GM06990 (cell line): ENCODE data around the gene DLG2.

Source experiments
- DNase-seq: peaks from one replicate; pipeline ENCODE4 v3.0.0-alpha.2; 2011; ENCODE audit not compliant: insufficient read length; ENCODE audit errors: extremely low read depth
- H3K27me3 ChIP-seq: replicated peaks from 2 replicates; pipeline ENCODE4 v1.6.0; 2011; ENCODE audit warnings: low read length; ENCODE audit not compliant: control insufficient read depth, insufficient read depth
- H3K36me3 ChIP-seq: 2 replicates; pipeline ENCODE4 v1.5.1; 2011; ENCODE audit warnings: low read length; ENCODE audit not compliant: control insufficient read depth, insufficient read depth
- H3K4me3 ChIP-seq: replicated peaks from 2 replicates; pipeline ENCODE4 v1.5.1; 2011; ENCODE audit warnings: low read depth, mild to moderate bottlenecking, control low read depth, low read length
- CTCF ChIP-seq: IDR thresholded peaks from 2 replicates; pipeline ENCODE4 v1.5.1; 2011; ENCODE audit warnings: low read length, control low read depth, mild to moderate bottlenecking, inconsistent platforms; ENCODE audit not compliant: insufficient read depth, poor library complexity, severe bottlenecking

DLG2 gene

GRCh38 chr11:84518631-84519183, 1108.4 kb downstream of the DLG2 start:
- H3K4me3 ChIP-seq: no peak overlapping the region
- no peak for DNase-seq
- TF ChIP-seq CTCF: no peak

GRCh38 chr11:84514436-84514835, 1112.7 kb downstream of the DLG2 start:
- H3K4me3 ChIP-seq: no peak overlapping the region
- H3K27me3 ChIP-seq: no peaks in the 10 kb centered on the region
- no peak for DNase-seq
- no peak for TF ChIP-seq CTCF
- H3K36me3 ChIP-seq: no peaks in the 10 kb centered on the region

More at GRCh38 chr11:84518631-84519183, 1108.4 kb downstream of the DLG2 start:
- Histone ChIP-seq H3K27me3 (no peaks in the 10 kb centered on the region), H3K36me3 (no peaks in the 10 kb centered on the region)

GRCh38 chr11:84503503-84503902, 1123.6 kb downstream of the DLG2 start:
- no peak for TF ChIP-seq CTCF
- H3K36me3 ChIP-seq: no peaks in the 10 kb centered on the region
- H3K4me3 ChIP-seq: no peak overlapping the region
- no peaks in the 10 kb centered on the region for H3K27me3 ChIP-seq
- DNase-seq: no peak

- Histone ChIP-seq H3K4me3 (no peak overlapping the region), H3K36me3 (no peaks in the 10 kb centered on the region), H3K27me3 (no peaks in the 10 kb centered on the region)
- TF ChIP-seq CTCF: no peak
- no peak for DNase-seq
These were observed 1125.4 kb downstream of the DLG2 start for GRCh38 chr11:84501750-84502149.

GRCh38 chr11:84497981-84498411, 1129.1 kb downstream of the DLG2 start:
- DNase-seq: no peak
- Histone ChIP-seq H3K4me3 (no peak overlapping the region), H3K36me3 (no peaks in the 10 kb centered on the region), H3K27me3 (no peaks in the 10 kb centered on the region)
- TF ChIP-seq CTCF: no peak

GRCh38 chr11:84497181-84497580, 1130.0 kb downstream of the DLG2 start:
- no peak for TF ChIP-seq CTCF
- Histone ChIP-seq H3K36me3 (no peaks in the 10 kb centered on the region), H3K4me3 (no peak overlapping the region), H3K27me3 (no peaks in the 10 kb centered on the region)
- no peak for DNase-seq
